NK-92 (cell line): ENCODE results near the gene AP3B1.

ENCODE experiments used
- DNase-seq: peaks from one replicate; lab custom pipeline; 2025; ENCODE audit not compliant: unreplicated experiment; lab: John Stamatoyannopoulos, UW

Gene AP3B1

DNA sequence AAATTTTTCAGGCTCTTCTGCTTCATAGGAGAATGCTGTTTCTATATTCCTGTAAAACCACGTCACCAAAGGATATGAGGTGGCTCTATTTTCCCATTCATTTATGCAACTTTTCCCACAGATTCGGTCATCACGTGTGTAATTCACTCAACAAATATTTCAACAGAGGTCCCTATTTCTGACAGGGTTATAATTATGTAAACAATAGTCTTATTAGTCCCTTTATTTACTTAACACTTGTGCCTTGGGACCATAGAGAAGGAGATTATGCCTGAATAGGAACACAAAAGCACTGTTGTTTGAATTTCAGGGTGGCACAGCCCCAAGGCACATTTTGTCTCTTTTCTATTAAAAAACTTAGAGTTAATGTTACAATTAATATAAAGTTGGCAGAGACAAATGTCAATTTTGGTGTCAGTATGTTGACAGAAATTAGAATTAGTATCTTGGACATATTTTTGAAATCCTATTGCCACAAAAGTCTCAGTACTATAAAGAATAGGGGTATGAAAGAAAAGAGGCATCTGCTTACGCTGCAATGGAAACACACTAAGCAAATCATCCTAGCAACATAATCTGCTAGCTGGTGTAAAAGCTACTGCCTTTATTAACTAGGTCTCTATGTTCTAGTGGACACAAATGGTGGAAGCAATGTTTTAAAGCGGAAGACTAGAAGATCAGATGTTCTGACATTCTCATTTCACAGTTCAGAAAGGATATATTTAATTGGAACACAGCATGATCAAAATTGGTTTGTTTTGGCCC, 289.3 kb downstream of the AP3B1 start:
- no peak for DNase-seq

DNA sequence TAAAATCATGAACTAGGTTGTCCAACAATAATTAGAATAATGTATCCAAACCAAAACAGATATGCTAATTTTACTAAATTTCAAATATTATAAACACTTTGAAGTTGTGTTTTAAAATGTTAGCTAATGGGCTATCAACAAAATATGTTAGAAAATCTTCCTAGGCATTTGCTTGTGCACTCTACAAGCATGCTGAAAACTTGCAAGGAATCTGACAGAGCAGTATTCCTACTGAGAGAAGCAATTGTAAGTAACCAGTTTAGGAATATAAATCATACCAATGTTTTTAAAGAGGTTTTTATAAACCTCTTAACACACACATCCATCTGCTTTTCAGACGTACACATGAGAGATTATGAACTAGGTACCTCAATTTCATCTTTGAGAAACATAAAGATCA, 289.9 kb downstream of the AP3B1 start:
- DNase-seq = no peak

DNA sequence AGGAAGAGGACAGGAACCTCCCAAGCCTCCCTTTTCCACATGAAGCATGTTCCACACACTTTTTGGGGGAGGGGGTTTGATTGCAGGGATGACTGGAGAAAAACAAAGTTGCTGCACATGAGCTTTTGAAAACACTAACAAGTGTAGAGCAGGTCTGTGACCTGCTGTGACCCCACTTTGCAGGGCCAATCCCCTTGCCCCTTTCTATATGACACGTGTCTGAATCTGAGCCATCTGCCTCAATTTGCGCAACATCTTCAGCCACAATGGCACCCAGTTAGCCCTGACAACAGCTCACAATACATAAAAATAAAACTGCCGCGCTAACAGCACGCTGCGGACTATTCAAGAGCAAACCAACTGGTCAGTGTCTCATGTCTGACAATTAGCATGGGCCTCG, 290.6 kb downstream of the AP3B1 start:
- no peak for DNase-seq

DNA sequence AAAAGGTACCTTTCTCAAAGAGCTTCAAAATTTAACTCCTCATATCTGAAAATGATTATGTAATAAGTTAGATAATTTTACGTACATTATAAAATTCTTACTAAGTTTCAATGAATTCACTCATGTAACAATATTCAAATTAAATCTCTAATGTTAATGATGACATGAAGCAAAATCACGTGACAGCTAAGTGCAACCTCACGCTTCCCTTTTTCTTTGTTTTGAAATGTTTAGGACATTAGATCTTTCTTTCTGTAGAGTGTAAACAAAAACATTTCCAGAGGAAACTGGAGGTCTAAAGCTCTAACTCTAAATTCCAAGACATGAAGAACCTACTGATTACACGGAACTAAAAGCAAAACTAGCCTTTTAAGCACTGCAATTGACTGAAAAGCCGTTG, 291.0 kb downstream of the AP3B1 start:
- DNase-seq = no peak

DNA sequence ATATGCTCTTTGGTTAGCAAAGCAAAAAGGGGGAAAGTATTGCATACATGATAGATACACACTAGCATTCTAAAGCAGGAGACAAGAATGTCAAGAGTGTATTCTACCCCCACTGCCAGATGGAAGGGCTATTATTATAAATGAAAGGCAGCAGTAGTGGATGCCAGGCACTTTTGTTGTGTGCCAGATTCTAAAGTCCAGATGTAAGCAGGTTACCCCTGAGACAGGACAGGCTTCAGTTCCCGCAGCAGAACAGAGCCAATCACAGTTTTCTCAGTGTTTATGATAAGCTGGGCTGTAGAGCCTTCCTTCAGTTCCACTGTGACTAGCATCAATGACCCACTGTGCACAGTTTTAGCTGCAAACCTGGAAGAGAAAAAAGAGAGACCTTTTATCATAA, 291.8 kb downstream of the AP3B1 start:
- DNase-seq = no peak

DNA sequence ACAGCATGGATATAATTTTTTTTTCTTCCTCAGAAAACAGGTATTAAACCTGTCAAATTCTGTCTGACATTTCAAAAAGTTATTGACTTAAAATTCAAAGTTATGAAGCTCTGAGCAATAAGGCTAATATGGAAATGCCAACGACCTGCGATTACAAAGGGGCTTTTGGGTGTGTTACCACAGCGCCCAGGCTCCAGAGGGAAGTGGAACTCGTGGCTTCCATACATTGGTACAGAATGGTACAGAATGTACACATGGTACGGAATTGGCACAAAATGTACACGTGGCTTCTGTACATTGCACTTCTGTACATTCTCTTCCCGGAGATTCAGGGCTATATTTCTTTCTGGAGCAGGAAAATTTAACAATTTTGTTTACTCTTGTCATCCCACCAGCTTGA, 293.3 kb downstream of the AP3B1 start:
- DNase-seq = no peak

DNA sequence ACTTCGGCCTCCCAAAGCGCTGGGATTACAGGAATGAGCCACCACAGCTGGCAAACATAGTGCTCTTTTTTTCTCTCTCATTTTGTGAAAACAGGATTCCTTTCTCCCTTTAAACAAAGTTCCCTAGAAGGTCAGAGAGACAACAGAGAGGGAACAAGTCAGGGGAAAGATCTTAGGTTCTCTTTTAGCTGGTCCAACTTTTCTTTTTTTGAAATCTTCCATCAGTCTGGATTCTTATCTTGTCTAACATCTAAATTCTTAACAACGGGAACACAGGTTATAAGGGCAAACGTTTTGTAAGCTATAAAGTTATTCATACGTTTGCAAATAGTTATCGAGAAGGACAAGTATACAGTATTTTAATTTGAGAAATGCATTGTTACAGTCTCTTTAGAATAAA, 294.3 kb downstream of the AP3B1 start:
- no peak for DNase-seq

DNA sequence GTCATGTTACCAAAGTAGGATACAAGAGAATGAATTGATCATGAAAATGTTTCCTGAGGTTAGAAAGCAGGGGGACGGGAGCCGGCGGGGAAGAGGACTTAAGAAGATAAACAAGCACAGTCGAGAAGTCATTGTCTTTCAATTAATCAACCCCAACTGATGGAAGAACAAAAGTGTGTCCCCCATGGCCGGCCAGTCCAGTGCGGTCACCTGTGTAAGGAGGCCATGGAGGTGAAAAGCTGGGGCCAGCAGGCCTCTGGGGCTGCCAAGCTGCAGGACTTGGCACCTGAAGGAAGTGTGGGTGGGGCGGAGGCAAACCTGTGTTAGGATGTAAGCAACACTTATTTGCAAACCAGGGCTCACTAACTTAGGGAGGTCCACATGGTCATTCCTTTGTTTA, 295.1 kb downstream of the AP3B1 start:
- no peak for DNase-seq

DNA sequence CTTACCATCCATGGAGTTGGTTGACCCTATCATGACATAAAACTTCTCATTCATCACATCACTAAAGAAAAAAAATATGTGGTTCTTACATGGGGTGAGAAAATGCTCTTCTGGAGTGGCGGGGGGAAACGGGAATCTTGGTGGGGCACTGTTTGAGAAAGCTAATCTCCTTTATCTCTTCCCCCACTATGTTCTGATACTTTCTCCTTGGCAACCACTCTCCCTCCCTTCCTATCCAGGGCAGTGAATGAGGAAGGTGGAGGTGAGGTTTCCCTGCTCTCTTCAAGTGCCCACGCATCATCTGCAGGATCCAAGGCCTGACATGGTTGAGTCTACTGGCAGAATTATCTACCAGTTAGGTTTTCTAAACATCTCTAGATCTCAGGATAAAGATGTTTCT, 297.6 kb downstream of the AP3B1 start:
- DNase-seq = no peak

DNA sequence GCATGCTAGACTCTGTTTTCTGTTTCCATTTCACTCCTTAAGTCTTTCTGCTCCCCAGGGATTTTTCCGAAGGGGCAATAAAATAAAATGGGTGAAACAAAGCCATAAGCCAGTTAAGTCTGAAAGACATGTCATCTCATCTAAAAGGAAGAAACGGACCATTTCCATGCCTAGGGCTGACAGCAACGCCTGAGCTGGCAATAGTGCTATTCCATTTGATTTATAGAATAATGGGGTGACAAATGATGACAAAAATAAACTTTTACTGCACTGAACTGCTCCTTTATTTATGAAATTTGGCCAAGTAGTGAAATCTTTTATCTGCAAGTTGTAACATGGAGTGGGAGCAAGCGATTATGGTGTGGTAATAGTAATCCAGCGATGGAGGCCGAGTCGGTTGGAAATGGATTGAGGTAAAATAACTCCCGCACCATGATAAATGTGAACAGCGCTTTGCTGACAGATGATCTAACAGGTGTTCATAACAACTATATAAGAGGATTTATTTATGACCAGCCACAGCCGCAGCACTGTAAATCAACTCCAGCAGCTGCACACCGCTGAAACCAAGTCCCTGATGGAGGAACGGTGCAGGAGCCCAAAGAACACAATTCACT, 298.6 kb downstream of the AP3B1 start:
- DNase-seq = no peak

DNA sequence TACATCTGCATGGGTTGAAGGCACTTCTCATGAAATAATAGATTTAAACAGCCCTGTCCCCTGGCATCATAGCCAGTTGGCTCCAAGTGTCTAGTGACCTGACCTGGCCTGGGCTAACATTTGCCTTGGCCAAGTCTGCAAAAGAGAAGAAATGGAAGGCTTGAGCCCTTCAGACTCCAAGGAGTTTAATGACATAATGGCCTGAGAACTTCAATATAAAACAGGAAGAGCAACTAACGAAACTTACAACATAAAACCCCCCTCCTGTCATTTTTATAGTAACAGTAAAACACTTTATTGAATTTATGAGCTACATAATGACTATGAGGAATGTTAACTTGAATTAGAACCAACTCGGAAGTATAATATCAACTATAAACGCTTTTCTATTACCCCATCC, 299.6 kb downstream of the AP3B1 start:
- DNase-seq = no peak

DNA sequence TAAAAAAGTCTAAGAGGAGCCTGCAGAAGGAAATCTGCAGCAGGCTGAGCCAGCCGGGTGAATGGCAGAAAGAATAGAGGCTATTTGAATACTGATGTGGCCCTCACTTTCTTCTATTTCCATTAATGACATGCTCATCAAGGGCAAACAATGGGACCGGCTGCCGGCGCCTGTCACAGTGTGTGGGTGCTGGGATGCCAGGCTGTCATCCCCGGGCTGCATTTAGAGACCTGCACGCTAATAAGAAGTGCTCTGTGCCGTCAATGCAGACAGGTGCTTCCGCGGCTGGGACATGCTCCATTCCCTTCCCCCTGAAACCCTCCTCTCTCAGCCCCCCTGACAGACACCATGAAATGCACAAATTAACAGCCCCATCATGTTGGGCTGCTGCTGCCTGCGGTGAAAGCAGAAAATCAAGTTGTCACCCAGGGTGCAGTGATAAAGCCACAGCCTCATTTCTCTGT, 300.6 kb downstream of the AP3B1 start:
- DNase-seq = no peak

DNA sequence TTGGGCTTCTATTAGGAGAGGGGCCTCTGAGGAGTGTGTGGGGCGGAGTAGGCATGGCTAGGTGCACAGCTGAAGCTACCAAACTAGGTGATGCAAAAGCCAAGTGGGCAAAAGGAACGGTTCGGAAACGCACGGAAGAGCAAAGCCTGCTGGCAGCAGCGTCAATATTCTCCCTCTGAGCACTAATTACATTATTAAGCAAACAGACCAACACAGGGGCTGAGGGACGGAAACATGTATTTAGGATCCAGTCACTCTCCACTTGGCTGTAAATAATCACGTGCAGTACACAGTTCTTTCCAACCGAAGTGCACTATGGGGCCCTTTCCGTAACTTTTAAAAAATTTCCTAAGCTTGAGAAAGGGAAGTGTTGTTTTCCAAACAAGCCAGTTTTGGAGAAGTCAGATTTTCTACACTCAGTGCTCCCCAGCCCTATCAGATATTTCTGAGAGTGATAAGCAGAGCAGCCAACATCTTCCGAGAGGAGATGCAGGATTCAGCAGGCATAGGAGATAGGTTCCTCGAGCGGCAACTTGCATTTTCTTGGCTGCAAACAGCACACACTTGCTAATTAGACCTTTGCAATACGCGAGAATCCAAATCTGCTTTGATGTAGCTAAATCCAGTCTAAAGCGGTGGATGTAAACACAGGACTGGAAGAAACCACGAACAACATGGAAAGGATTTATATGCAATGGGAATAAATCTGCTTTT, 301.2 kb downstream of the AP3B1 start:
- DNase-seq = no peak

DNA sequence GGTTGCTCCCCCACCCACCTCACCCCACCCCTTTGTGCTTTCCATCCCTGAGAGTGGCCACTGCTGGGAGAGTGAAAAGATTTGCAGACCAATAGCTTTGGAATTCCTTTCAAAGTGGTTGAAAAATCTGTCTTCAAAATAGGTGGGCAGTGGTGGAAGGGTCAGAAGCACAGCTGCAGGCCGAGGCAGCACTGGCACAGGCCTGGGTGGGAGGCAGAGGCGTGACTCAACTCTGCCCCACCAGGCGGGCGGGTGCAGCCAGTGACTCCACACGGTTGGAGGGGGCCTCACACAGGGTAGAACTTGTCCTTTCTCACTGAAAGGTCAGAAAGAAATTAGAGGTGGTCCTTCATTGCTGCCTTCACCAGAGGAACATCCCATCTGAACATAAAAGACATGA, 303.4 kb downstream of the AP3B1 start:
- no peak for DNase-seq

DNA sequence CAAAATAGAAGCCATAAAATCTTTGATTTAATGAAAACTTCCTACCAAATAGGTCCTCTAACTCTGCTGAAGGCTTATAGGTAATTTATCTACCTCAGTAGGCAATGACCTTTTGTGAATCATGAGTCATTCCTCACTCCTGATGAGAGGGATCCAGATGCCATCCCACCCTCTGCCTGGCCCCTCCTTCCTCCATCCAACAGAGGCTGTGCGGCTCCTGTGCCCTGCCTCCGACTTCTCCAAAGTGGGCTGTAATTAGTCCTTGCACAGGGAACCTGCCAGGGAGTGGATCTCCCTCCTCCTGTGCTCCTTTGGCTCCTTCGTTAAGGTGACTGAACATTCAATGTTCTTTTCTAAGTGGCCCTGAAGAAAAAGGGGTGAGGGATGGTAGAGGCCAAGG, 304.5 kb downstream of the AP3B1 start:
- no peak for DNase-seq

DNA sequence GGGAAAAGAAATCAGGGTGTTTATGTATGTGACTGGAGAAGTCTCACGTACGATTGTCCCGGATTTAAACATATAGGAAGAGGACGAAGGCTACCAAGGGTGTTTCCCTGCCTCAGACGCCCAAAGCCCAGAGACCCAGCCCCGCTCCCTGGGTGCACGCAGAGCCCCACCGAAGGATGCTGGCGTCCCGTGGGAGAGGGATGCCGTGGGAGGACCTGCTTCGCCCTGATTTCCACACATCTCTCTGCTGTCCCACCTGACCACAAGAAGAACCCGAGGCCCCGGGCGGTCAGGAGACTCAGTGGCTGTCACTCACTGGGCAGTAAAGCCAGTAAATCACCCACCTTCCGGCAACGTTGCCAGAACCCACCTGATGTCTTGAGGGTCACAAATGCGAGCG, 306.5 kb downstream of the AP3B1 start:
- no peak for DNase-seq

DNA sequence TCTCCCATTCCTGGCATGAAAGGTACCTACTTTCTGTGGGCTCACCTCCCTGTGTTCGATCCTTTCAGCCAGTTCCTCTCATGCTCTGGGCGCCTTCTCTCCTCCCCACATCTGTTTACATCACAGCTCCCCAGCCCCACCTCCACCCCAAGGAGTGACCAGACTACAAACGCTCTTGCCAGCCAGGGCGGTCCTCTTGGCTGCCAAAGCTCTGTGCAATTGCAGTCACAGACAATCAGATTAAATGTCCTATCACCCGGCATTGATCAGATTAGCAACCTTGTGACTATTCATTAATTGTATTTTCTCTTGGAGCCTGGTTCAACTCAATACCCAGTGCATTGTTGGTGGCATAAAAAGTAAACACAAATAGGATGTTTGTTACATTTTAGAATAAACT, 307.2 kb downstream of the AP3B1 start:
- no peak for DNase-seq

DNA sequence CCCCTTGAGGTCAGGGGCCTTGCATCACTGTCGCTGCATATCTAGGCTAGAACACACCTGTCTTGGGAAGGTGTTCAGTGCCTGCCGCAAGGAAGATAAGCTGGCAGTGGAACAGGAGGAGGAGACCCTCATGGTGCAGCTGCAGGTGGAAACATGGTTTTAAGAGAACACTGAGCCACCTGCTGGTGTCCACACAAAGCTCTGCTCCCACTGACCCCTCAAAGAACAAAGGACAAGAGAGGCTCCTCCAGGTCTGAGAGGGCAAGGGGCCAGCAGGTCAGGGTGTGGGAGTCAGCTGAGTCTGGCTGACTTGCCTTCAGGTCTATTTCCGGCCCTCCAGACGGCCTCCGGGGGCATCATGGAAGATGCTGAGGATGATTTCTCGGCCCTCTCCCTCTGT, 308.2 kb downstream of the AP3B1 start:
- DNase-seq = no peak

DNA sequence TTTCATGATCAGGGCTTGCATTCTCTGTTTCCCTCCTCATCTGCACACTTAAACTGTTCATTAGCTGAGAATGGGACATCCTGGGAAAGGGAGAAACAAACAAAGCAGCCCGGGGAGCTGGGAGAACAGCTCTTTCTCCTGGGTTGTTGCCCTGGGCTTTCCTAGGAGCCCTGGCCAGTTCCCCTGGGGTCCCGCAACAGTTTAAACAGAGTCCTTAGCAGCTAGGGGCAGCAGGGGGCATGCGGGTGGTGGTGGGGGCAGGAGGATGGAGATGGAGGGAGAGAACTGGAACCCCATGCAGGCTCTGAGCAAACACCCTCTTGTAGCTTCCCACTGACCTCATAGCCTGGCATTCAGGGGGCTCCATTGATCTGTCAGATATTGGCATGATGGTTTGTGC, 309.3 kb downstream of the AP3B1 start:
- no peak for DNase-seq

DNA sequence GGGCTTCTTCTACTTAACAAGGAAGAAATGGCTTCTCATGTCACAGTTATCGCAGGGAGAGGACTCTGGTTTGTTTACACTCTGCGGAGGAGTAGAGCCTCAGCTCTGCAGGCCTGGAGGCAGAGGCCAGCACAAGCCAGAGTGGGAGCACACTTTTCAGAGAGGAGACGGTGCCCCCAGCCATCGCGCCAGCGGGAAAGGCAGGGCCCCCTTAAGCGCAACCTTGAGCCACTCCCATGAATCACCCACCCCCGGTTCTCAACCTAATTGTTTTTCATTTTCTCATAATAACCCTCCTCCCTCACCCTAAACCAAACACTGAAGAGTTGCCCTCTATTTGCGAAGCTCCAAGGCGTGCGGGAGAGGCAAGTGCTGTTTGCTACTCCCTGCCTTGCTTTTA, 309.9 kb downstream of the AP3B1 start:
- DNase-seq = no peak

DNA sequence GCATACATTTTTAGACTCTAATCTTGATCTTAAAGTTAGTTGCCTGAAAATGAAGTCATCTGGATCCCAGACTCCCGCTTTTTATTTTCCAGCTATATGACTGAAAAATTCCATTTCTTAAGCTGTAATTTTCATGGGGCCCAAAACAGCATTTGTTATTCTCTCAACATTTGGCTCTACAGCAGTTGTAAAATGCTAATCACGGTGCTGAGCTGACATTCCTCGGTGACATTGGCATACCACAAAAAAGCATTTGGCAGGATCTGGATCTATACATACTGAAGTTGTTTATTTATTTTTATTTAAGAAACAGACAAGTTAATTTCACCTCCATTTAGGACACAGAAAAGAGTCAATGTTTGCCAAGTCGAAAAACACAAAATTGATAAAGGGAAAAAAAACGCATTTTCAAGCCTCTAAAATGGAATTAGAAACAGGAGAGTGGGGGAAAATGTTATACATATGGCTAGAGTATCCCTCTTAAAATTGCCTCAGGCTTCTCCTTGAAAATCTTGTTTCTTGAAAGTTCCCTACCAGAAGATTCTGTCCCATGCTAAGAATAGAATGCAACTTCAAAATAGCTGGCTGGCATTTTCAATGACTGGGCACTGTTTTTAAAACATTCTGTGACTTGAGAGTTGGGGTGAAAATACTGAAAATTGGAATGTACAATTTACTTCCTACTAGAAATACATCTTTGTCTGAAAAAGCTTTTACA, 310.9 kb downstream of the AP3B1 start:
- DNase-seq = no peak

DNA sequence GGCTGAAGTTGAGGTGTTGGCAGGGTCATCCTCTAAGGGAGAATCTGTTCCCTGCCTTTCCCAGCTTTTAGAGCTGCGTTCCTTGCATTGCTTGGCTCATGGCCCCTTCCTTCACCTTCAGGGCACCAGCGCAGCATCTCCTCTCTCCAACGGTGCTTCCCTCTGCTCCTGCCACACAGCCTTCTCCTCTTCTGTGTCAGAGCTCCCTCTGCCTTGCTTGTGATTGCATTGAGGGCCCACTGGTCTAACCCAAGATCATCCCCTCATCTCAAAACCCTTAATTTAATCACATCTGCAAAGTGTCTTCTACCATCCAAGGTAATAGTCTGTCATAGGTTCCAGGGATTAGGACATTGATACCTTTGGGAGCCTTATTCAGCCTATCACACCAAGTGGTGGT, 312.7 kb downstream of the AP3B1 start:
- DNase-seq = no peak
